Transverse colon (tissue), 4 donors: ENCODE data around the gene RGR.

Source experiments
- CTCF ChIP-seq, 5 experiments: fragments of 200-600 bp in 3 of 5; fragments of 450-650 bp in 2 of 5; sonication (generic) in 3 of 5; IDR thresholded peaks; 1 replicate in 2 of 5; 2 replicates in 3 of 5; pipeline ENCODE4 v1.5.1; 2016 to 2017; ENCODE audit warnings: antibody characterized with exemption in 5 of 5, inconsistent platforms in 3 of 5, mild to moderate bottlenecking in 2 of 5, moderate library complexity in 1 of 5
- EP300 ChIP-seq: sonication (generic); formaldehyde crosslinking; IDR thresholded peaks from one replicate; pipeline ENCODE4 v1.6.1; 2017; ENCODE audit warnings: antibody characterized with exemption, low read depth
- POLR2A ChIP-seq: fragments of 450-650 bp; IDR thresholded peaks from one replicate; pipeline ENCODE4 v1.6.1; 2016; ENCODE audit warnings: antibody characterized with exemption, mild to moderate bottlenecking, moderate library complexity
- POLR2AphosphoS5 ChIP-seq, 3 donors: sonication (generic); formaldehyde crosslinking; IDR thresholded peaks; one replicate each; pipeline ENCODE4 v1.6.1; 2016; ENCODE audit warnings: antibody characterized with exemption in 3 of 3

DNA sequence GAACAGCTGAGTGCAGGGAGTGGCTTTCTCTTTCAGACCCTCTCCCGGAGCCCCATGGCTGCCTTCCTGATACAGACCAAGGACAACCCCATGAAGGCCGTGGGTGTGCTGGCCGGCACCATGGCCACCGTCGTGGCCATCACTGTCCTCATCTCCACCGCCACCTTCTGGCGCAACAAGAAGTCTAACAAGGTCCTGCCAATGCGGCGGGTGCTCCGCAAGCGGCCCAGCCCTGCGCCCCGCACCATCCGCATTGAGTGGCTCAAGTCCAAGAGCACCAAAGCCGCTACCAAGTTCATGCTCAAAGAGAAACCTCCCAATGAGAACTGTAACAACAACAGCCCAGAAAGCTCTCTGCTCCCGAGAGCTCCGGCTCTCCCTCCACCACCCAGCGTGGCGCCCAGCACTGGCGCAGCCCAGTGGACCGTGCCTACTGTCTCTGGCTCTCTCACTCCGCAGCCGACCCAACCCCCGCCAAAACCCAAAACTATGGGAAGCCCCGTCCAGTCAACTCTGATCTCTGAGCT, 30.7 kb upstream of the RGR start:
- TF ChIP-seq POLR2A (no peak), POLR2AphosphoS5 (IDR thresholded peaks at IDR 0.05) (no peak), CTCF (IDR thresholded peaks at IDR 0.05) (no peak), EP300 (no peak)
